GM12874 (cell line): Measurements from ENCODE around the gene SKIC2.

Experiments used
- CTCF ChIP-seq: IDR thresholded peaks from 2 replicates; pipeline ENCODE4 v1.5.1; 2011; ENCODE audit warnings: low read depth, mild to moderate bottlenecking, control low read depth, low read length, moderate library complexity; ENCODE audit not compliant: insufficient read depth

Gene SKIC2

GRCh38 chr6:31954511-31954910 lies 4.5 kb upstream of the SKIC2 start:
- TF ChIP-seq CTCF, result no peak

- TF ChIP-seq CTCF, result no peak
Measured at GRCh38 chr6:31956796-31957195, 2.2 kb upstream of the SKIC2 start.

GRCh38 chr6:31958412-31958740 lies 599 bp upstream of the SKIC2 start:
- no peak for TF ChIP-seq CTCF

- TF ChIP-seq CTCF, result no peak
Measured at GRCh38 chr6:31961616-31962015, 2.6 kb downstream of the SKIC2 start.

- no peak for TF ChIP-seq CTCF
Measured at GRCh38 chr6:31963921-31964320, 4.9 kb downstream of the SKIC2 start.

GRCh38 chr6:31965700-31966099 lies 6.7 kb downstream of the SKIC2 start:
- no peak for TF ChIP-seq CTCF

- no peak for TF ChIP-seq CTCF
Measured at GRCh38 chr6:31966506-31966905, 7.5 kb downstream of the SKIC2 start.
